ENCODE data around the gene MYL2. TPM values are rescaled to one million over a fixed set of nuclear protein-coding genes. Genes with fewer than 3 reads are reported as not detected.

Gene MYL2
- total and polyA plus RNA-seq, 10 of the 15 experiments (the other 5 are each of a cell fraction or from before 2014, with no cell fraction given) = 0.08 to 1.8 (median 0.57) TPM; not detected in 1

DNA sequence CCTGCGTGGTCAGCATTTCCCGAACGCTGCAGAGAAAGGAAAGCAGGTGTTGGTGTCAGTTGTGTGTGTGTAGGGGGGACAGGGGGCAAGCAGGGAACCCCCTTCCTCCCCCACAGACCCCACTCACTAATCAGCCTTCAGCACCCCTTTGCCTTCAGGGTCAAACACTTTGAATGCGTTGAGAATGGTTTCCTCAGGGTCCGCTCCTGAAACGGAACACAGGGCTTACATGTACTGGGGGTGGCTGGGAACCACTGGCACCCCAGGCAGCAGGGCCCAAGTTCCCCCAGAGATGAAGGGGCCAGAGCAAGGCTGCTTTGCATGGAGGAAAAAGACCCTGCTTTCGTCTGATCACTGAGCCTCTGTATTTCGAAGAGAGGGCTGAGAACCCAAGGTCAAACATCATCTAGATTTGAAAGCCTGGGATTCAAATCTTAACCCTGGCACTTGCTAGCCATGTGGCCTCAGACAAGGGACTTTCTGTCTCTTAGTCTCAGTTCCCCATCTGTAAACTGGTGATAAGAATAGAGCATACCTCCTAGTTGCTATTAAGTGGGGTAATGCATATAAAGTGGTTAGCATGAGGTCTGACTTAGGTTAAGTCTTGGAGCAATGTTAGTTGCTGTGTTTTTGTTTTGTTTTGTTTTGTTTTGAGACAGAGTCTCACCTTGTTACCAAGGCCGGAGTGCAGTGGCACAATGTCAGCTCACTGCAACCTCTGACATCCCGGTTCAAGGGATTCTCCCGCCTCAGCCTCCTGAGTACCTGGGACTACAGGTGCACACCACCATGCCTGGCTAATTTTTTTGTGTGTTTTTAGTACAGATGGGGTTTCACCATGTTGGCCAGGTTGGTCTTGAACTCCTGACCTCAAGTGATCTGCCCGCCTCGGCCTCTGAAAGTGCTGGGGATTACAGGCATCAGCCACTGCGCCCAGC, 7.0 kb downstream of the MYL2 start (continued):
- TF ChIP-seq, protein P1, sequence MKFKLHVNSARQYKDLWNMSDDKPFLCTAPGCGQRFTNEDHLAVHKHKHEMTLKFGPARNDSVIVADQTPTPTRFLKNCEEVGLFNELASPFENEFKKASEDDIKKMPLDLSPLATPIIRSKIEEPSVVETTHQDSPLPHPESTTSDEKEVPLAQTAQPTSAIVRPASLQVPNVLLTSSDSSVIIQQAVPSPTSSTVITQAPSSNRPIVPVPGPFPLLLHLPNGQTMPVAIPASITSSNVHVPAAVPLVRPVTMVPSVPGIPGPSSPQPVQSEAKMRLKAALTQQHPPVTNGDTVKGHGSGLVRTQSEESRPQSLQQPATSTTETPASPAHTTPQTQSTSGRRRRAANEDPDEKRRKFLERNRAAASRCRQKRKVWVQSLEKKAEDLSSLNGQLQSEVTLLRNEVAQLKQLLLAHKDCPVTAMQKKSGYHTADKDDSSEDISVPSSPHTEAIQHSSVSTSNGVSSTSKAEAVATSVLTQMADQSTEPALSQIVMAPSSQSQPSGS (IDR thresholded peaks at IDR 0.05; ENCODE audit: low read length) = peak; percentile 78
- TF ChIP-seq SMC3 (IDR thresholded peaks at IDR 0.05; ENCODE audit: borderline replicate concordance, low read length) (no peak), ZNF622 (IDR thresholded peaks at IDR 0.05) (no peak), HDAC6 (IDR thresholded peaks at IDR 0.05; ENCODE audit: unreplicated experiment) (no peak), MTA3 (IDR thresholded peaks at IDR 0.05; ENCODE audit: borderline replicate concordance, low read length) (no peak), MYB (IDR thresholded peaks at IDR 0.05; ENCODE audit: borderline replicate concordance, low read depth, low read length) (no peak), EP300 (IDR thresholded peaks at IDR 0.05; ENCODE audit: borderline replicate concordance in 1 of 2, control insufficient read depth in 1 of 2, low read depth in 2 of 2, low read length in 2 of 2) (peak; percentile 91 to 96), LARP7 (IDR thresholded peaks at IDR 0.05) (0 out of 2 replicates have a peak, but pooled peaks have one; percentile 51), MXI1 (IDR thresholded peaks at IDR 0.05; ENCODE audit: low read depth, low read length) (peak; percentile 68; the same call in 1 of the 2 replicates), ZNF274 (IDR thresholded peaks at IDR 0.05; ENCODE audit: insufficient read depth, insufficient read length) (no peak), IKZF2 (IDR thresholded peaks at IDR 0.05) (peak; percentile 86 to 87), CBX3 (IDR thresholded peaks at IDR 0.05; ENCODE audit: borderline replicate concordance, low read depth) (no peak), NFYA (IDR thresholded peaks at IDR 0.05; ENCODE audit: borderline replicate concordance, low read depth, low read length) (no peak), RBBP5 (conservative IDR thresholded peaks at IDR 0.05) (no peak), CREB1 (IDR thresholded peaks at IDR 0.05; ENCODE audit: low read depth) (0 out of 2 replicates have a peak, but pooled peaks have one; percentile 33), NBN (IDR thresholded peaks at IDR 0.05) (peak; percentile 97), SMARCA5 (IDR thresholded peaks at IDR 0.05) (peak; percentile 75), SMAD1 (IDR thresholded peaks at IDR 0.05; ENCODE audit: low read depth, partially characterized antibody) (peak; percentile 30), ZNF24 (IDR thresholded peaks at IDR 0.05) (no peak), CHD4 (IDR thresholded peaks at IDR 0.05) (no peak)
- TF ChIP-seq, protein P2, sequence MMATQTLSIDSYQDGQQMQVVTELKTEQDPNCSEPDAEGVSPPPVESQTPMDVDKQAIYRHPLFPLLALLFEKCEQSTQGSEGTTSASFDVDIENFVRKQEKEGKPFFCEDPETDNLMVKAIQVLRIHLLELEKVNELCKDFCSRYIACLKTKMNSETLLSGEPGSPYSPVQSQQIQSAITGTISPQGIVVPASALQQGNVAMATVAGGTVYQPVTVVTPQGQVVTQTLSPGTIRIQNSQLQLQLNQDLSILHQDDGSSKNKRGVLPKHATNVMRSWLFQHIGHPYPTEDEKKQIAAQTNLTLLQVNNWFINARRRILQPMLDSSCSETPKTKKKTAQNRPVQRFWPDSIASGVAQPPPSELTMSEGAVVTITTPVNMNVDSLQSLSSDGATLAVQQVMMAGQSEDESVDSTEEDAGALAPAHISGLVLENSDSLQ (IDR thresholded peaks at IDR 0.05) = peak; percentile 51
- TF ChIP-seq, protein P3, sequence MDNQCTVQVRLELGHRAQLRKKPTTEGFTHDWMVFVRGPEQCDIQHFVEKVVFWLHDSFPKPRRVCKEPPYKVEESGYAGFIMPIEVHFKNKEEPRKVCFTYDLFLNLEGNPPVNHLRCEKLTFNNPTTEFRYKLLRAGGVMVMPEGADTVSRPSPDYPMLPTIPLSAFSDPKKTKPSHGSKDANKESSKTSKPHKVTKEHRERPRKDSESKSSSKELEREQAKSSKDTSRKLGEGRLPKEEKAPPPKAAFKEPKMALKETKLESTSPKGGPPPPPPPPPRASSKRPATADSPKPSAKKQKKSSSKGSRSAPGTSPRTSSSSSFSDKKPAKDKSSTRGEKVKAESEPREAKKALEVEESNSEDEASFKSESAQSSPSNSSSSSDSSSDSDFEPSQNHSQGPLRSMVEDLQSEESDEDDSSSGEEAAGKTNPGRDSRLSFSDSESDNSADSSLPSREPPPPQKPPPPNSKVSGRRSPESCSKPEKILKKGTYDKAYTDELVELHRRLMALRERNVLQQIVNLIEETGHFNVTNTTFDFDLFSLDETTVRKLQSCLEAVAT (IDR thresholded peaks at IDR 0.05) = peak; percentile 93
- TF ChIP-seq, protein P4, sequence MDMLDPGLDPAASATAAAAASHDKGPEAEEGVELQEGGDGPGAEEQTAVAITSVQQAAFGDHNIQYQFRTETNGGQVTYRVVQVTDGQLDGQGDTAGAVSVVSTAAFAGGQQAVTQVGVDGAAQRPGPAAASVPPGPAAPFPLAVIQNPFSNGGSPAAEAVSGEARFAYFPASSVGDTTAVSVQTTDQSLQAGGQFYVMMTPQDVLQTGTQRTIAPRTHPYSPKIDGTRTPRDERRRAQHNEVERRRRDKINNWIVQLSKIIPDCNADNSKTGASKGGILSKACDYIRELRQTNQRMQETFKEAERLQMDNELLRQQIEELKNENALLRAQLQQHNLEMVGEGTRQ (IDR thresholded peaks at IDR 0.05; ENCODE audit: borderline replicate concordance, low read depth, low read length) = peak; percentile 21; the same call in 1 of the 2 replicates
- TF ChIP-seq, protein P5, sequence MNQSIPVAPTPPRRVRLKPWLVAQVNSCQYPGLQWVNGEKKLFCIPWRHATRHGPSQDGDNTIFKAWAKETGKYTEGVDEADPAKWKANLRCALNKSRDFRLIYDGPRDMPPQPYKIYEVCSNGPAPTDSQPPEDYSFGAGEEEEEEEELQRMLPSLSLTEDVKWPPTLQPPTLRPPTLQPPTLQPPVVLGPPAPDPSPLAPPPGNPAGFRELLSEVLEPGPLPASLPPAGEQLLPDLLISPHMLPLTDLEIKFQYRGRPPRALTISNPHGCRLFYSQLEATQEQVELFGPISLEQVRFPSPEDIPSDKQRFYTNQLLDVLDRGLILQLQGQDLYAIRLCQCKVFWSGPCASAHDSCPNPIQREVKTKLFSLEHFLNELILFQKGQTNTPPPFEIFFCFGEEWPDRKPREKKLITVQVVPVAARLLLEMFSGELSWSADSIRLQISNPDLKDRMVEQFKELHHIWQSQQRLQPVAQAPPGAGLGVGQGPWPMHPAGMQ (IDR thresholded peaks at IDR 0.05; ENCODE audit: borderline replicate concordance) = no peak

Measured in GM12878 (cell line).